Thymus (tissue), 11 donors: ENCODE results near the gene SETDB1. TPM values are rescaled to one million over a fixed set of nuclear protein-coding genes. Genes with fewer than 3 reads are reported as not detected.

Experiments used
- DNase-seq, 9 donors: peaks; one replicate each; pipeline ENCODE4 v3.0.0-alpha.2; 2013; ENCODE audit warnings: low spot score in 9 of 9, low read depth in 6 of 9, missing footprints in 1 of 9
- H3K27ac ChIP-seq, 2 donors: one replicate each; pipeline ENCODE4 v1.5.1; 2013; ENCODE audit warnings: control low read depth in 1 of 2, low read depth in 1 of 2, low read length in 1 of 2, mild to moderate bottlenecking in 1 of 2, moderate library complexity in 1 of 2
- H3K27me3 ChIP-seq, 2 donors: one replicate each; pipeline ENCODE4 v1.5.1; 2013; ENCODE audit warnings: low read length in 1 of 2; ENCODE audit not compliant: control insufficient read depth in 2 of 2, insufficient read depth in 1 of 2
- H3K36me3 ChIP-seq, 2 donors: one replicate each; pipeline ENCODE4 v1.5.1; 2013; ENCODE audit warnings: low read length in 1 of 2, mild to moderate bottlenecking in 1 of 2, moderate library complexity in 1 of 2; ENCODE audit not compliant: control insufficient read depth in 2 of 2, insufficient read depth in 2 of 2
- H3K4me1 ChIP-seq, 2 donors: one replicate each; pipeline ENCODE4 v1.5.1; 2013; ENCODE audit warnings: low read length in 2 of 2; ENCODE audit not compliant: control insufficient read depth in 2 of 2, insufficient read depth in 2 of 2
- H3K4me3 ChIP-seq, 2 donors: one replicate each; pipeline ENCODE4 v1.5.1; 2013; ENCODE audit warnings: low read length in 2 of 2, control low read depth in 1 of 2, mild to moderate bottlenecking in 1 of 2
- H3K9me3 ChIP-seq, 2 donors: one replicate each; pipeline ENCODE4 v1.5.1; 2013; ENCODE audit warnings: low read length in 1 of 2, mild to moderate bottlenecking in 1 of 2; ENCODE audit not compliant: control insufficient read depth in 2 of 2, insufficient read depth in 1 of 2
- WGBS: extraction: QIAGEN DNeasy Blood & Tissue Kit; methylation state at CpG from one replicate; pipeline ENCODE4 v1.1.7; 2013; 5-methylcytosine and 5-hydroxymethylcytosine counted together
- polyA plus RNA-seq: library from polyadenylated mRNA; stranded (reverse); fragments of 200-250 nt; gene quantifications from one replicate; pipeline ENCODE4 v1.2.3, GENCODE V29; 2013
- total RNA-seq: library from RNA; stranded (reverse); fragments of 120-200 nt; gene quantifications from one replicate; pipeline ENCODE4 v1.2.4, GENCODE V29; 2013
- donor health status: healthy.

Gene SETDB1
- total and polyA plus RNA-seq, 2 donors: 25.9 to 35.5 TPM

DNA sequence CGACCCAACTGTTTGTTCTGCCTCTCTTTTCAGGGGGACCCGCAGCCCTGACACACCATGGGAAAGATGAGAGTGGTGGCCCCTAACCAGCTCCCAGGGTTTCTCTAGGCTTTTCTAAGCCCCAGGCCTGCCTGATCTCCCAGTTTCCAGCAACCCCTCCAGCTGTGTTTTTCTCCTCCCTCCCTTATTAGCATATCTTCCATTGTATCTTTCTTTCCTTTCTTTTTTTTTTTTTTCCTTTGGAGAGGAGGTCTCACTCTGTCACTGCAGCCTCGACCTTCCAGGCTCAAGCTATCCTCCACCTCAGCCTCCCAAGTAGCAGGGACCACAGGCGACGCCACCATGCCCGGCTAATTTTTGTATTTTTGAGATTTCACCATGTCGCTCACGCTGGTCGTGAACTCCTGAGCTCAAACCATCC lies 50.2 kb downstream of the SETDB1 start:
- Histone ChIP-seq H3K4me1 (peaks cover 34 to 65% of the 10 kb centered on the region in 2 donors), H3K36me3 (peaks cover 3% of the 10 kb centered on the region in 2 donors), H3K27ac (no peak overlapping the region), H3K9me3 (peaks cover 0 to 4% of the 10 kb centered on the region in 2 donors), H3K4me3 (no peak overlapping the region), H3K27me3 (peaks cover 0 to 2% of the 10 kb centered on the region in 2 donors)
- no peak for DNase-seq
- 94% methylated on average over 9 of the region's 9 CpGs for WGBS

DNA sequence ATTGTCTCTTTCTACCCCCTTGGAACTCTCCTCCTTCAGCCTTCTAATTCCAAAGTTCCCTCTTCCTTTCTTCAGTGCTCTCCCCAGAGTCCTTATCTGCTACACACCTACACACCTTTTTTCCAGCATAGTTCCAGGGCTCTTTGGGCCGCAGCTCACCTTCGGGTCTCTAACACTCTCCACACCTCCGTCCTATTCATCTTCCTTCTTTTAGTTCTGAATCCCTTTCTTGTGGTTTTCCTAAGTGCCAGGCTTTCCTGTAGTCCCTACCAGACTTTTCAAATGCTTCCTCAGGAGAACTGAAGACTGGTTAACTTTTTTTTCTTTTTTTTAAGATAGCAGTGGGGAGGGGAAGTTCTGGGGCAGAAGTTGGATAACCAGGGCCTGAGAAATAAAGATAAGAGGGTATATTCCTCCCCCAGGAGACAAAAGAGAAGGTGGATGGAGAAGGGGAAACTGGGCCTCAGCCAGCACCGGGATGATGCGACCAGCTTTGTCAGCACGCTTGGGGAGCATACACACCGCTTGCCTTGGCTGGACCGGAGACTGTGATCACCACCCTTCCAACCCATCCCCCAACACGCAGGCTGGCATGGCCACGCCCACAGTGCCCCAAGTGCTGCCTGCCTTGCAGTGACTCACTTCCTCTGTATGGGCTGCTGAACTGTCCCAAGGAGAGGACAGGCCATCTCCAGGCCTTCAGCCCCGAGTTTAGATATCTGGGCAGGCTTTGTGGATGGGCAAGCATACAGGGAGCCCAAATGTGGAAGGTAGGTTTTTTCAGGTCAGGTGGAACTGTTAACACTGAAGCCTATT lies 50.9 kb downstream of the SETDB1 start:
- no peak overlapping the region for H3K4me3 ChIP-seq
- peaks cover 36 to 66% of the 10 kb centered on the region in 2 donors for H3K4me1 ChIP-seq
- DNase-seq: peak in 6 of 9 donors; percentile 45 to 83 (median 68)
- peak overlapping the region in 1 of 2 donors; percentile 38 for H3K27ac ChIP-seq
- H3K36me3 ChIP-seq: no peaks in the 10 kb centered on the region
- WGBS: 13% methylated on average over 11 of the region's 11 CpGs
- no peaks in the 10 kb centered on the region for H3K9me3 ChIP-seq
- peaks cover 0 to 2% of the 10 kb centered on the region in 2 donors for H3K27me3 ChIP-seq

DNA sequence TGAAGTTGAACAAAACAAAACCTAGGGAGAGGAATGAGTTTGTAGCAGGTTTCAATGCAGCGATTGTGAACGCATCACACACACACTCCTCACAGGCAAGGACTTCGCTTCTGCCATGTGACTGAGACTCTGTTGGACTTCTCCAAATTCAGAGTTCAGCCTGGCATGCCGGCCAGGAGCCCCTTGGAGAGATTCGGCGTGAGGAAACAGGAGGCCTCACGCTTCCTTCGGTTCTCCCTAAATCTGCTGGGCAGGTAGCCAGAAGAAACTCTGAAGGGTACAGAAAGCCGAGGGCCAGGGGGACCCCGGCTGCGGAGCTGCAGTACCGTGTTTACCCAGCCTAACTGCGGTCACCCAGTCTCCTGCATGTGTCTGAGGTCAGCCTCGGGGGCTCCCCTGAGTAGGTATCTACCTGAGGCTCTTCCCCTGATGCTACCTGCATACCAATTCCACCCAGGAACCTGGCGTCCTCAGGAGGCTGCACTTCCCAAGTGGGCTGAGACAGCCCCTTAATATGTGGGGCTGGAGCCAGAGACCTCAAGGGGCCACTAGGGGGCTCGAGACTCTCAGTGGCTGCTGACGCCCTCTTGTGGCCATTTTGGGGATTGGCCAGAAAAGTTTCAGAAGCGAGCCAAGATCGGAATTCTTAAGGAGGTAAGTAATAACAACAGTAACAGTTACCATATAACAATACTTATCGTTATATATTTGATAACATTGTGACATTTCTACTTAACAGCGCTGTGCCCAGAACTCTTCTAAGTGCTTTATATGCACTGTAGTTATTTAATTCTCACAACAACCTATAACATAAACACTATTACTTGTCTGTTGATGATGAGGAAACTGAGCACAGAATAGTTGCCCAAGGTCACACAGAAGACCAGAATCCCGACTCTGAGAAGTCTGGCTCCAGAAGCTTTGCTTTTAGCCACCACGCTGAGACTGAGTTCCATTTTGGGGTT lies 53.2 kb downstream of the SETDB1 start:
- Histone ChIP-seq H3K27ac (peak overlapping the region; percentile 47 to 61), H3K9me3 (no peaks in the 10 kb centered on the region), H3K4me1 (peaks cover 23 to 54% of the 10 kb centered on the region in 2 donors), H3K36me3 (no peaks in the 10 kb centered on the region), H3K27me3 (peaks cover 0 to 2% of the 10 kb centered on the region in 2 donors), H3K4me3 (peak overlapping the region; percentile 17 to 41)
- WGBS: 13% methylated on average over 23 of the region's 23 CpGs
- peak; percentile 65 to 96 (median 87) for DNase-seq

GRCh38 chr1:150981177-150981804 lies 55.1 kb downstream of the SETDB1 start:
- peak in 7 of 9 donors; percentile 50 to 86 (median 70) for DNase-seq
- peak overlapping the region; percentile 31 to 49 for H3K27ac ChIP-seq
- 59% methylated on average over 6 of the region's 6 CpGs for WGBS
- no peaks in the 10 kb centered on the region for H3K36me3 ChIP-seq
- peaks cover 23 to 48% of the 10 kb centered on the region in 2 donors for H3K4me1 ChIP-seq
- H3K9me3 ChIP-seq: no peaks in the 10 kb centered on the region
- H3K27me3 ChIP-seq: no peaks in the 10 kb centered on the region
- H3K4me3 ChIP-seq: no peak overlapping the region

GRCh38 chr1:150981805-150982712 lies 55.9 kb downstream of the SETDB1 start, which contains the start of gene ANXA9:
ANXA9 (plus strand) TSS chr1:150982292; CDS start chr1:150983106, 814 bp downstream.
- Histone ChIP-seq H3K4me3 (no peak within 1 kb of the TSS), H3K4me1 (peaks cover 21 to 41% of the 10 kb centered on the region in 2 donors), H3K27ac (peak within 1 kb of the TSS; percentile 31 to 49), H3K36me3 (no peaks in the 10 kb centered on the region), H3K27me3 (no peaks in the 10 kb centered on the region), H3K9me3 (no peaks in the 10 kb centered on the region)
- 89% methylated on average over 12 of the region's 12 CpGs for WGBS
- DNase-seq: no peak

DNA sequence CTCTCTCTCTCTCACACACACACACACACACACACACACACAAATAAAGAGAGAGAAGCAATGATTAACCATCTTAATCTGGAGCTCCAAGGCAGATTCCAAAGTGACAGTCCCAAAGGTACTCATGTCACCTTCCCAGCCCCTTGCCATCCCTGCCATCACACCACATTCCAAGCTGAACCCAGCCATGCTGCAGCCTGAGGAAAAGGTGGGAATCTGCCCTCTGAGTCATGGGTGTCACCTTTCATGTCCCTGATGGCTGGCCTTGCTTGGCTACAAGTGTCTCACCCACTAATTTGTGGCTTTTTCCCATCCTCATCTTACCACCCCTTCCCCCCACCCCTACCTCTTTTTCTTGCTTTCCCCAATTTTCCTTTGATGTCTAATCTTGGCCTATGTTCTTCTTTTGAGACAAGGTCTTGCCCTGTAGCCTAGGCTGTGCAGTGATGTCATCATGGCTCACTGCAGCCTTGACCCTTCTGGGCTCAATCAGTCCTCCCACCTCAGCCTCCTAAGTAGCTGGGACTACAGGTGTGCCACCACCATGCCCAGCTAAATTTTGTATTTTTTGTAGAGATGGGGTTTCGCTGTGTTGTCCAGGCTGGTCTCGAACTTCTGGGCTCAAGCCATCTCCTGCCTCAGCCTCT lies 59.1 kb downstream of the SETDB1 start:
- H3K9me3 ChIP-seq: no peaks in the 10 kb centered on the region
- H3K27ac ChIP-seq: no peak overlapping the region
- no peak overlapping the region for H3K4me3 ChIP-seq
- peaks cover 9 to 20% of the 10 kb centered on the region in 2 donors for H3K4me1 ChIP-seq
- no peaks in the 10 kb centered on the region for H3K27me3 ChIP-seq
- 99% methylated on average over 2 of the region's 2 CpGs for WGBS
- DNase-seq: no peak
- no peaks in the 10 kb centered on the region for H3K36me3 ChIP-seq

DNA sequence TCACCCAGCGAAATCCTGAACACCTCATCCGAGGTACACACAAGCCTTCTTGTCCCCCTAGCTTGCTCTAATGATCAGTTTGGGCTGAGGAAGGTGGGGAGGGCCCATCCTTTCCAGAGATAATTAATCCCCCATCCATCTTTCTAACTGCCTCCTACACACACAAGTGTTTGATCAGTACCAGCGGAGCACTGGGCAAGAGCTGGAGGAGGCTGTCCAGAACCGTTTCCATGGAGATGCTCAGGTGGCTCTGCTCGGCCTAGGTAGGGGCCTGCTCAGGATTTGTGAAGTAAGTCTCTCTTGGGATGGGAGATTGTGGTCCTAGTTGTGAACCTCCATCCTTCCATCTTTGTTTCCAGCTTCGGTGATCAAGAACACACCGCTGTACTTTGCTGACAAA lies 61.8 kb downstream of the SETDB1 start:
- Histone ChIP-seq H3K36me3 (no peaks in the 10 kb centered on the region), H3K4me1 (no peaks in the 10 kb centered on the region), H3K27me3 (no peaks in the 10 kb centered on the region), H3K9me3 (no peaks in the 10 kb centered on the region), H3K4me3 (no peak overlapping the region), H3K27ac (no peak overlapping the region)
- 95% methylated on average over 7 of the region's 7 CpGs for WGBS
- DNase-seq: no peak
